ENCODE results near the gene GRIN1. TPM values are rescaled to one million over a fixed set of nuclear protein-coding genes. Genes with fewer than 3 reads are reported as not detected.
A peak's percentile ranks its signal among the peaks of the same experiment; 100 is the strongest.

Gene GRIN1
- total RNA-seq, 4 donors from 2014 or later = 0.14 TPM; not detected in 3

GRCh38 chr9:137163365-137163715 is 24.4 kb downstream of the GRIN1 start:
- Histone ChIP-seq H3K4me1 (peaks cover 16 to 37% (median 31%) of the 10 kb centered on the region in 4 donors), H3K4me3 (peak overlapping the region in 2 of 4 donors; percentile 7 to 19), H3K9me3 (no peaks in the 10 kb centered on the region), H3K36me3 (no peaks in the 10 kb centered on the region), H3K27me3 (peaks cover 100% of the 10 kb centered on the region), H3K27ac (no peak overlapping the region)
- in situ Hi-C loops (cut with MboI; ENCODE audit: low pct_ligation_motif_present in 1 of 4, low pct_unique_long_range_greater_than_20kb in 1 of 4, low sequenced_read_pairs in 3 of 4) = no loop called here
- TF ChIP-seq CTCF (IDR thresholded peaks at IDR 0.05) (no peak), POLR2AphosphoS5 (IDR thresholded peaks at IDR 0.05) (no peak), POLR2A (IDR thresholded peaks at IDR 0.05) (no peak), EP300 (IDR thresholded peaks at IDR 0.05; ENCODE audit: low read depth) (no peak)
- no peak for DNase-seq
- intact Hi-C loops (cut with DNase I; ENCODE audit: low total_unique reads) = no loop called here
- 63% methylated on average over 13 of the region's 26 CpGs; no CpG with 5 or more reads in 1 of the 2 donors for WGBS, 2 donors (ENCODE audit: low coverage in 1 of 2)

GRCh38 chr9:137163805-137164204 is 24.9 kb downstream of the GRIN1 start:
- H3K4me3 ChIP-seq = no peak overlapping the region
- no peak for TF ChIP-seq CTCF (IDR thresholded peaks at IDR 0.05)
- no peak for TF ChIP-seq POLR2A (IDR thresholded peaks at IDR 0.05)
- TF ChIP-seq EP300 (IDR thresholded peaks at IDR 0.05; ENCODE audit: low read depth) = no peak
- no peak for TF ChIP-seq POLR2AphosphoS5 (IDR thresholded peaks at IDR 0.05)

GRCh38 chr9:137164370-137165249 is 25.7 kb downstream of the GRIN1 start:
- H3K9me3 ChIP-seq = no peaks in the 10 kb centered on the region
- no peaks in the 10 kb centered on the region for H3K36me3 ChIP-seq
- TF ChIP-seq CTCF (IDR thresholded peaks at IDR 0.05) = no peak
- TF ChIP-seq POLR2A (IDR thresholded peaks at IDR 0.05) = no peak
- no peak for TF ChIP-seq EP300 (IDR thresholded peaks at IDR 0.05; ENCODE audit: low read depth)
- TF ChIP-seq POLR2AphosphoS5 (IDR thresholded peaks at IDR 0.05) = no peak
- 75% methylated on average over 34 of the region's 34 CpGs; no CpG with 5 or more reads in 1 of the 2 donors for WGBS, 2 donors (ENCODE audit: low coverage in 1 of 2)
- H3K4me1 ChIP-seq = peaks cover 19 to 48% (median 44%) of the 10 kb centered on the region in 4 donors
- in situ Hi-C loops (cut with MboI; ENCODE audit: low pct_ligation_motif_present in 1 of 4, low pct_unique_long_range_greater_than_20kb in 1 of 4, low sequenced_read_pairs in 3 of 4) = no loop called here
- no peak for DNase-seq
- H3K27me3 ChIP-seq = peaks cover 100% of the 10 kb centered on the region
- H3K4me3 ChIP-seq = no peak overlapping the region
- intact Hi-C loops (cut with DNase I; ENCODE audit: low total_unique reads) = no loop called here
- no peak overlapping the region for H3K27ac ChIP-seq

More at GRCh38 chr9:137163805-137164204, 24.9 kb downstream of the GRIN1 start:
- 94% methylated on average over 13 of the region's 22 CpGs; no CpG with 5 or more reads in 1 of the 2 donors for WGBS, 2 donors (ENCODE audit: low coverage in 1 of 2)
- in situ Hi-C loops (cut with MboI; ENCODE audit: low pct_ligation_motif_present in 1 of 4, low pct_unique_long_range_greater_than_20kb in 1 of 4, low sequenced_read_pairs in 3 of 4) = no loop called here
- no peak for DNase-seq
- H3K9me3 ChIP-seq = no peaks in the 10 kb centered on the region
- no peak overlapping the region for H3K27ac ChIP-seq
- peaks cover 100% of the 10 kb centered on the region for H3K27me3 ChIP-seq
- peaks cover 19 to 41% (median 36%) of the 10 kb centered on the region in 4 donors for H3K4me1 ChIP-seq
- intact Hi-C loops (cut with DNase I; ENCODE audit: low total_unique reads) = no loop called here
- no peaks in the 10 kb centered on the region for H3K36me3 ChIP-seq

GRCh38 chr9:137165250-137165836 is 26.4 kb downstream of the GRIN1 start:
- Histone ChIP-seq H3K27me3 (peaks cover 100% of the 10 kb centered on the region), H3K4me3 (no peak overlapping the region), H3K4me1 (peaks cover 19 to 52% (median 50%) of the 10 kb centered on the region in 4 donors), H3K36me3 (no peaks in the 10 kb centered on the region), H3K9me3 (no peaks in the 10 kb centered on the region), H3K27ac (no peak overlapping the region)
- WGBS, 2 donors (ENCODE audit: low coverage in 1 of 2) = 85 to 95% methylated on average over 4 to 32 of the region's 32 CpGs
- DNase-seq = no peak
- intact Hi-C loops (cut with DNase I; ENCODE audit: low total_unique reads) = no loop called here
- in situ Hi-C loops (cut with MboI; ENCODE audit: low pct_ligation_motif_present in 1 of 4, low pct_unique_long_range_greater_than_20kb in 1 of 4, low sequenced_read_pairs in 3 of 4) = no loop called here
- TF ChIP-seq POLR2AphosphoS5 (IDR thresholded peaks at IDR 0.05) = no peak
- no peak for TF ChIP-seq POLR2A (IDR thresholded peaks at IDR 0.05)
- TF ChIP-seq EP300 (IDR thresholded peaks at IDR 0.05; ENCODE audit: low read depth) = no peak
- no peak for TF ChIP-seq CTCF (IDR thresholded peaks at IDR 0.05)
